Kidney glomerular epithelial cell (primary cell): ENCODE measurements around the gene RASAL1.
"Not testable (repeated sequence)": the region's sequence is repeated elsewhere in the genome, so short reads cannot be mapped to it uniquely, and the experiment has no call there.

Experiments used
- DNase-seq: peaks from one replicate; lab custom pipeline; 2025; lab: John Stamatoyannopoulos, UW

Gene RASAL1

GRCh38 chr12:113161415-113162016 lies 26.0 kb upstream of the RASAL1 start:
- DNase-seq, result no peak

GRCh38 chr12:113159937-113160336 lies 24.4 kb upstream of the RASAL1 start:
- DNase-seq, result no peak

- DNase-seq, result no peak
Observed at GRCh38 chr12:113158439-113159203, 23.1 kb upstream of the RASAL1 start.

GRCh38 chr12:113157218-113157859 lies 21.8 kb upstream of the RASAL1 start:
- no peak for DNase-seq

GRCh38 chr12:113155646-113156045 lies 20.1 kb upstream of the RASAL1 start:
- DNase-seq, result no peak

GRCh38 chr12:113155060-113155459 lies 19.5 kb upstream of the RASAL1 start:
- DNase-seq, result no peak

GRCh38 chr12:113154351-113154973 lies 18.9 kb upstream of the RASAL1 start:
- no peak for DNase-seq

- peak; percentile 32 for DNase-seq
Observed at GRCh38 chr12:113152835-113153814, 17.6 kb upstream of the RASAL1 start.

- DNase-seq, result no peak
Observed at GRCh38 chr12:113152196-113152834, 16.8 kb upstream of the RASAL1 start.

- no peak for DNase-seq
Observed at GRCh38 chr12:113151655-113152054, 16.1 kb upstream of the RASAL1 start.

GRCh38 chr12:113149361-113150150 lies 14.0 kb upstream of the RASAL1 start, which contains the start of gene CFAP73:
TSS of gene CFAP73 (plus strand) at chr12:113149724. CDS start at chr12:113149858, 134 bp downstream.
- DNase-seq, result peak; percentile 94

- DNase-seq, result no peak
Observed at GRCh38 chr12:113146999-113147398, 11.4 kb upstream of the RASAL1 start.

- no peak for DNase-seq
Observed at GRCh38 chr12:113145720-113146551, 10.4 kb upstream of the RASAL1 start.

- no peak for DNase-seq
Observed at GRCh38 chr12:113144806-113145205, 9.2 kb upstream of the RASAL1 start.

GRCh38 chr12:113143959-113144358 lies 8.4 kb upstream of the RASAL1 start:
- DNase-seq, result no peak

- no peak for DNase-seq
Observed at GRCh38 chr12:113142886-113143332, 7.3 kb upstream of the RASAL1 start.

GRCh38 chr12:113142173-113142885 lies 6.8 kb upstream of the RASAL1 start:
- DNase-seq, result no peak

- DNase-seq, result not testable (repeated sequence)
Observed at GRCh38 chr12:113141716-113142115, 6.2 kb upstream of the RASAL1 start.
